HG03039 (cell line): Measurements from ENCODE around the gene FERMT2.
"Not testable (repeated sequence)": the region's sequence is repeated elsewhere in the genome, so short reads cannot be mapped to it uniquely, and the experiment has no call there.

Source experiments
- ATAC-seq: cut with Tn5 transposase; IDR thresholded peaks from one replicate; pipeline ENCODE4 v1.9.1; 2021; ENCODE audit warnings: mild to moderate bottlenecking, moderate library complexity; ENCODE audit not compliant: unreplicated experiment

FERMT2 gene

DNA sequence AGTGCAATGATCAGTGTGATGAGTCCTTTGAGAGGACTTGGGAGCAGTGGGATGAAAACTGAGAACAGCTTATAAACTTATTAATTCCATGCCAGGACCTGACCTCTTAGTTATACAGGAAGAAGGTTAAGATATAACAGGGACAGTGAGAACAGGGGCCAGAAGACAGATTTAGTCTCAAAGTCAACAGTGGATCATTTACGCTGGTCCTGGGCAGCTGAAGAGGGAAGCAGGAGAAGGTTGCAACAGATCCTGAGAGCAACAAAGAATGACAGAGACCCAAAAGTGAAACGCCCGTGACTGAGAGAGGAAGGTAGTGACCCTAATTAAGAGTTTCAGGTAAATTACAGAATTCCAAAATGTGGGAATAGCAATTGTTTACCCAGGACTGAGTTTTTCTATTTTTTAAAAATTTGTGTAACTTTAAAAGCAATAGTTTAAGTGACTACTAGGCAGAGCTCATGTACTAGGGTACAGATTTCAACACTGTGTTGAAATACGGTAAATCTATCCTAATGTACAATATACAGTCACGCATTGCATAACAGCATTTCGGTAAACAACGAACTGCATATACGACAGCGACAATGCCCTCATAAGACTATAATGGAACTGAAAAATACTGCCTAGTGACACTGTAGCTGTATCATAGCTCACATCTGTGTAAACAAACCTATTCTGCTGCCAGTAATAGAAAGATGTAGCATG, 81.8 kb downstream of the FERMT2 start:
- no peak for ATAC-seq

DNA sequence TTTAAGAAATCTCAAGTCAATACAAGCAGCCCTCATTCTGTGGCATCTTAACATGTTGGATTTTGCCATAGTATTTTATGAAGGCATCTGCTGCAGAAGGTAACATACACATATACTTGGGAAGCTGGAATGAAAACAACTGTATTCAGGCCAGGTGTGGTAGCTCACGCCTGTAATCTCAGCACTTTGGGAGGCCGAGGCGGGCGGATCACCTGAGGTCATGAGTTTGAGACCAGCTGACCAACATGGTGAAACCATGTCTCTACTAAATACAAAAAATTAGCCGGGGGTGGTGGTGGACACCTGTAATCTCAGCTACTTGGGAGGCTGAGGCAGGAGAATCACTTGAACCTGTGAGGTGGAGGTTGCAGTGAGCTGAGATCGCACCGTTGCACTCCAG, 86.0 kb downstream of the FERMT2 start:
- ATAC-seq: not testable (repeated sequence)

DNA sequence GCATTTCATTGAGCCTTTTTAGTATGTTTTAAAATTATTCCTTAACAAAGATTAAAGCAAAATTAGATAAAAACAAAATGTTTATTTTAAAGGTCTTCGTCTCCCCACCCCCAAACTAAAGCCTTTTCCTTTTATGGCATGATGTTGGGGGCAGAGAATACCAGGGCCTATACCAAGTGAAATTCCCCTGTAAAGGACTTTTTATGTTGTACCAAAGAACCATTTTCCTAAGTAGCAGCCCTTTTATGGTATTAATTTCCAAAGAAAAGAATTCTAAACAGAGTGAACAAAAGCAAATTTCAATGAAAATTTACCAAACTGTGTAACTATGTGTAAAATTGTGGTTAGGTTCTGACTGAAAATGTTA, 87.5 kb downstream of the FERMT2 start:
- no peak for ATAC-seq

DNA sequence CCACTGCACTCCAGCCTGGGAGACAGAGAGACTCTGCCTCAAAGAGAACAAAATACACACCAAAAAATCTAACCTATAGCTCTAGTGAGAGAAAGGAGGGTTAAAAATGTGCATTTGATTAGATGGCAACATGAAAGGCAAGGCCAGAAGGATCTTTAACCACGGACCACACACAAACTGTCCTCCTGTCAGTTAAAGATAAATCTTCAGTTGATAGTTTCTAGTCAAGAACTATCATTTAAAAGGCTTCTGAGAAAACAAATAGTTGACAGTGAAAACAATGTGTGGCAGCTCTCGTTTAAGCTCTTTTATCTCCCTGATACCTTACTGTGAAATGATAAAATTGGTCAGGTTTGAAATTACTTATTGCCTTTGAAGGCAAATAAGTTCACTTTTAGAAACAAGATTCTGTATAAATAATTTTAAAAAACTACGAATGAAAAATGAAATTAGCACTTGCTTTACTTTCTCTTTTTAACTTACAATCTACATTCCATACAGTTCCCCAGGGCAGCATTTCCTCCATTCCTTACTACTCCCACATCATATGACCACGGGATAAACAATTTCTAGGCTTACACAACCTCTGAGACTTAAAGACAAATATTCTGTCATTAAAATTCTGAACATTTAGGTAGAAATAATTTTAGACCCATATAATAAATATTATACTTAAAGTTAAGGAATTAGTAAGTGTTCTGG, 88.1 kb downstream of the FERMT2 start:
- no peak for ATAC-seq

DNA sequence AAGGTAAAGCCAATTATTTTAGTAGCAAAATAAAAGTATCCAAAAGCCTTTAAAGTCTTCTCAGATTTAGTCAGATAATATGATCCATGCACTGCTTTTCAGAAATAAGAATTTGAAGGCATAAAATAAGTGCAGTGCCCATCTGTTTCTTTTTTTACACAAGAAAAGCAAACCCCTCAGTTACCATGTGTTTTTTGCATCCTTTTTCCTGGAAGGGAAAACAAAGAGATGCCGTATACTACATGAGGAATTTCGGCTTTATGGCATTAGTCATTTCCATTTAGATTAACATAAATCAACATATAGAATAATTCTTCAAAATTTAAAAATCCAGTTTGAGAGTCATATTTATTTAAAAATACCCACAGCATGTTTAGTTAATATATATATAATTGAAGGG, 89.4 kb downstream of the FERMT2 start:
- no peak for ATAC-seq

DNA sequence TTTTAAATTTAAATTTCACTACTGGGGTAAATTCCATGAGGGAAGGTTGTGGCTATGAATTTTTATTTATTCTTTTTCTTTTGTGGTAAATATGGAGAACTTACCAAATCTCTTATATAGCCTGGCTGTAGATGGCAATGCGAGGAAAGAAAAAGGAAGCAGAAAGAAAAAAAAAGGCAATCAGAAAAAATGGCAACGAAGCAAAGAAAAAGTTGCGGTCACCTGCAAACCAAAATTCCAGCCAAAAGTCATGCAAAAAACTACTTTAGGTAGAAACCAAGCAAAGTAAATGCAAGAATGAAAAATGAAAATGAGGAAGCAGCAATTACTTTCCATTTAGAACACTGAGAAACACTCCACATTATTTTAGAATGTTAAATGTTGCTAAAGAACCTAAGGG, 89.9 kb downstream of the FERMT2 start:
- no peak for ATAC-seq

DNA sequence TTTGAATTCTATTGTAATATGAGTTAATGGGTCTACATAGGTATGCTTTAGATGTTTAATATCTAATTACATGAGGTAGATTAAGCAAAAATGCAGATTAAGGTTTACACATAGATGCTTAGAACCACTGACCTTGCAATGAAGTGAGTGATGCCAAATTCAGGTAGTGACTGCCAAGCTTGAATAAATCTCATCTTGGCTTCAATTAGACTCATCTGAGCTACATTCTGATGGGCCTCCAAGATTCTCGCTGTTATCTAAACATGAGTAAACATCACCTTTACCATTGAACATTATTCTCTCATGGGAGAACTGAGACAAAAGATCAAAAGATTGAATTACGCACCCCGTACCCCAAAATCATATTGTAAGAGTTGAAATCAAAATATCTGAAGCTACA, 90.6 kb downstream of the FERMT2 start:
- ATAC-seq: no peak

DNA sequence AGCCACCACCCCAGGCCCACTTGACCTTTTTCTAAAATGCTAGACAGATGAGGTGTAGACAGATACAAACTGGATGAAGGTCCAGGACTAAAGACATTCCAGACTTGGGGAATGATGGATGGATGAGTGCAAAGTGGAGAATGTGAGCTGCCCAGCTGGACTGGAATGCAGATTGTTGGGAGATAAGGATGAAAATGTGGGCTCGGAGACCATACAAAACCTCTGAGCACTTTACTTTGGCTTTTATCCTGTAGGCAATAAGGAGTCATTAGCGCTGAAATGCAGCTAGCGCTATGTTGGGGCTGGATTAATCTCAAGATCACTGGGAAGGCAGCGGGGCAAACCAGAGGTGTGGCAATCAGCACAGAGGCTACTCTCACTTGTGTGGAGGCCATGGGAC, 94.7 kb downstream of the FERMT2 start:
- no peak for ATAC-seq

DNA sequence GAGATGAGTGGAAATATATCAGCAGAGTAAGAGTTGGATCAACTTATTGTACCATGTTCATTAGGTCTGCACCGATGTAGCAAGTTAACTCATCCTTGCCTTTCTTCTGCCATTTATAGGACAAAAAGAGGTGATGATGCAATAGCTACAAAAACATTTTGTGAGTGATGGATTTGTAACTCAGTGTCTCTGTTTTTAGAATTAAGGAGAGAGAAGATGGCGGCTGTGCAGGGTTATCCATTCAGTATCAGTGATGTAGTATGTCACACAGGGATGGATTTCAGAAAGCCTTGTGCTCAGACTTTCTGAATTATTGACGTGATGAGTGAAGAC, 97.4 kb downstream of the FERMT2 start:
- no peak for ATAC-seq

DNA sequence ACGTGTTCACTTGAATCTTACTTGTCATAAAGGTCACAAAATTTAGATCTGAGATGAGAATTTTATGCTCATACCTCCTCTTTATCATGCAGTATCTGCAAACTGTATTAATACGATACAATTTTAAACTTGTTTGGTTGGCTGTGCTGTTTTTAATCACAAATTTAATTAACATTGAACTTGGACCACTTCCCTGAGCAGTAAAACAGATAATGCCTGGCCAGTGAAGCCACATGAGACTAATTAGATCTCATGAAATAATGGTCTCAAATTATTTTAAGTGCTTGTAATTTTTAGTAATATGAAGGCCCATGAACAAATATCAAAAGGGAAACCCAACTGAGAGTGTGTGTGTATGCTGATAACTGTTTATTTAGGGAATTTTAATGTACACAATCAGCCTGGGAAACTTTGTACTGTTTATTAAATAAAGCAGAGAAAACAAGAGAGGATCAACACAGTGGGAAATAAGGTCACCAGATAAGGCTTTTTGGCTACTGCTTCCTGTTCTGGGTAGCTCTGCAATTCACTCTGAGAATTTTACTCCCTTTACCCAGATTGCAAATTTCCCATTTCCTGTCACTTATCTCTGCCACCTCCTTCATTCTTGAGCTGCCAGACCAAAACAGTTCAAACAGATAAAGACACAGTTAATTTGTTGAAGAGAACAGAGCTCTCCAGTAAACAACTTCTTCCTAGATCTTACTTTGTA, 97.9 kb downstream of the FERMT2 start:
- ATAC-seq: no peak

DNA sequence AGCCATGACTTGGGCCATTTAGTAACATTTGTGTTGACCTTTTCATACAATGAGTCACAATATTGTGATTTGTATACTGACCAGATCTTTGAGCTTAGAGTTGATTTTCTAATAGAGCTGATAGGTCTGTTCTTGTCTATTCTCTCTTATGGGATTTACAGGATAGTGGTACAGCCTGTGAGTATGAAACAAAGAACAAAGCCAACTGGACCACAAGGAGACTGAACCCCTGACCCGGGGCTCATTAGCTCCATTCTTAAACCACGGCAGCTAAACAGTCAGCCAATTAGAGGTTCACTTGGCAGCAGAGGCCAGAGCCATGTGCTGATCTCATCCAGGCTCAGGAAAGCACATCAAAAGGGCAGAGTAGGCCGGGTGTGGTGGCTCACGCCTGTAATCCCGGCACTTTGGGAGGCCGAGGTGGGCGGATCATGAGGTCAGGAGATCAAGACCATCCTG, 100.4 kb downstream of the FERMT2 start:
- ATAC-seq: no peak

DNA sequence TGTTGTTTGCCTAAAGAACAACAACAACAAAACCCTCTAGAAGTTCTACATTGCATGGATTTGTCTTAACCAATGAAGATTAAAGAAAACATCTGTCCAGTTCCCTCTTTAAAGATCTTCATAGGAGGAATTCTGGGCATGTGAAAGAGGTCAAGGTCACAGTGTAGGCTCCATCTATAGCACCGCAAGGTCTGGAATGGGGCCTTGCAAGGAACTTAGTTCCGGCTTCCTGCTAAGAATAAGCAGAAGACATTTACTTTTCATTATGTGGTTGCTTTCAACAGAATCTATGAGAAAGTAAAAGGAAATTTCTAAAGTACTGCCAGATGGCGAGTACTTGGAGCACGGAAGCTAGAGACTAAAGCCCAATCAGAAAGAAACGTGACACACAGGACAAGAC, 102.2 kb downstream of the FERMT2 start:
- ATAC-seq: no peak

DNA sequence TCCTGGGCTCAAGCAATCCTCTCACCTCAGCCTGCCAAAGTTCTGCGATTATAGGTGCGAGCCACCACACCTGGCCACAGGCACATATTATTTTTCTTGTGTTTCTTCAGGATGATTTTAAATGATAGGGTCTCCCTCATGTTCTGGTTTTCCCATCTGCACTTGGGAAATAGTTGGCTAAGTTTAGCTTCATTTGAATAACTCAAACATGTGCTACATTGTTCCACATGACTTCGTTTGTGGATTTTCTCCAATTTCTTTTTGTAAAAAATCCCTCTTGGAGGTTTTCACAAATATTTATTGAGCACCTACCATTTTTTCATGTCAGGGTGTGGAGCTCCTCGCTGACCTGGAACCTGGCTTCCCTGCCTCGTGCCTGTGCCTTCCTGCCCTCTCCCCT, 104.3 kb downstream of the FERMT2 start:
- no peak for ATAC-seq

DNA sequence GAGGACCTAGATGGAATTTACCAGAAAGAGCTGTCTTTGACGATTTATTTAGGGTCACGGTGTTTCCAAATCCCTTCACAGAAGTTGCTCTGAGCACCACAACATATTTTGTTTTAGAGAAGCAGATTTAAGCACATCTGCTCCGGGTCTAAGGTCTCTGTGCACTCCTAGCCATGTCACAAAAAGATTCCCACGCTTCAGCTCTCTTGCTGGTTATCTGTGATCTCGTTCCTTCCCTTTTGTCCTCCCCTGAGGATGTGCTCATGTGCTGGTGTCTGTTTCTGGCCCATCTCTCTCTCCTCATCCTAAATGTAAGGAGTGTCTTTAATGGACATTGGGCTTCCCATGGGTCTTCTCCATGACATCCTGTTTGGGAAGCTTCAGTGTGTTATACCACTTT, 105.8 kb downstream of the FERMT2 start:
- ATAC-seq: no peak

DNA sequence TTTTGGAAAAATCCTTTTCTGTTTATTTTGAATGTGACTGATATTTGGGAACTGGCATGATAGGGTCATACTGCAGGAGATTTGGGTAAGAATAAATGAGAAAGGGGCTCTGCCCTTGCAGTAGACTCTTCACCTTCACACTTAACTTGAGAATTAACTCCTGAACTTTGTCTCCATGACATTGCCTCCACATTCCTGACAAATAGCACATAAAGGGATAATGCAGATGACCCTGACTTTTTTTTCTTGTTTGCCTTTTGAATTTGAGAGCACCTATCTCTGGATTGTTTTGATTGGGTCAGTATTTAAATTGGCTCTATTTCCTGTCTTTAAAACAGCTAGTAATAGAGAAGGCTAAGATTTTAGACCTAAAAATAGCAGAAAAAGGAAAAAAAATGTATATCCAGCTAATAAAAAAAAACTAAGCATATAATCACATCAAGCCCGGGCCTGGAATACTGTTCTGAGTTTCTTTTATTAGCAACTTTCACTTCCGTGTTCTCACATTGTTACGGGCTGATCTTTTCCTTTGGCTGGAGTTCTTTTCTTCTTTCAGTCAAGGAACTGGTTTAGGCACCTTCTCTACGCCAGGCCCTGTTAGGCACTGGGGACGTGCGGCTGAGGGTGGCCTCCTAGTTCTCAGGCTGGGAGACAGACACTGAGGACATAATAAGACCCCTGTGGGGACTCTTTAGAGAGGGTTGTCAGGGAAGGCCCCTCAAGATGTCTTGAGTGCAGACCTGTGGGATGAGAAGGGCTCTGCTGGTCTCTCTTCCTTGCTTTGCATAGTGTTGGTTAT, 106.4 kb downstream of the FERMT2 start:
- no peak for ATAC-seq

DNA sequence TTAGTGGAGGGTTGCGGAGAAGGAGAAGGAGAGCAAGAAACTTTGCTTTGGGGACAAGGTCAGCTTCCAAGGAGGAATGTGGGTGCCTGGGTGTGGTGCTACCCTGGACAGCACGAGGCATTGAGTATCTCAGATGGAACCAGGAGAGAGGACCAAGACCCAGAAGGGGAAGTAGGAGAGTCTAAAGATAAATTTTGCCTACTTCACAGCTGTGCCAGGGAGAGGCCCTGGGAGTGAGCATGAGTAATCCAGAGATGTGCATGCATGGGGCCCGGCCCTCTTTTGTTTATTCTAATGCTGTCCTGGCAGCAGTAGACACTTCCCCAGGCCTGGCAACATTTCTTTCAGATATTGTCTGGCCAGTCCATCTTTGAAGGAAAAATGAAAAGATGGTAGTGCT, 110.0 kb downstream of the FERMT2 start:
- ATAC-seq: no peak

DNA sequence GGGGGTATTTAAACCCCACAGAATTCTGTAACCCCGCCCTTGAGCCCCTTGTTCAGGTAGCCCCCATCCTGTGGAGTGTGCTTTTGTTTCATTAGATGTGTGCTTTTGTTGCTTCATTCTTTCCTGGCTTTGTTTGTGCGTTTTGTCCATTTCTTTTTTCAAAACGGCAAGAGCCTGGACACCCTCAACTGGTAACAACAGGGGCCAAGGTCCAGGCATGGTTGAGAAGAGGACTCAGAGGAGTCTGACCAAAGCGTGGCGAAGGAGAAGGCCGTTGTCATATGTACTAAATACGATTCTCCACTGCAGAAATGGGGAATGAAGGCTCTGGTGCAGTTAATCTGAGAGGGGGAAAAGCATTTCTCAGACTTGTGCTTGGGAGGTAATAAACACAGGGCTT, 113.4 kb downstream of the FERMT2 start:
- ATAC-seq: no peak

DNA sequence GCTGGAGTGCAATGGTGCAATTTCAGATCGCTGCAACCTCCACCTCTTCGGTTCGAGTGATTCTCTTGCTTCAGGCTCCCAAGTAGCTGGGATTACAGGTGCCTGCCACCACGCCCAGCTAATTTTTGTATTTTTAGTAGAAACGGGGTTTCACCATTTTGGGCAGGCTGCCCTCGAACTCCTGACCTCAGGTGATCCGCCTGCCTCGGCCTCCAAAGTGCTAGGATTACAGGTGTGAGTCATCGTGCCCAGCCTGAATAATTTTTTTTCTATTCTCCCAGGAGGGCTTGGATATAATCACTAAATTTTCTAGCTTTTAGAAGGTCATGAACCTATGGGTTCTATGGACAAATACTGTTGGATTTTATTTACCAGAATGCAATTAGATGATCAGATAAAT, 114.8 kb downstream of the FERMT2 start:
- no peak for ATAC-seq

DNA sequence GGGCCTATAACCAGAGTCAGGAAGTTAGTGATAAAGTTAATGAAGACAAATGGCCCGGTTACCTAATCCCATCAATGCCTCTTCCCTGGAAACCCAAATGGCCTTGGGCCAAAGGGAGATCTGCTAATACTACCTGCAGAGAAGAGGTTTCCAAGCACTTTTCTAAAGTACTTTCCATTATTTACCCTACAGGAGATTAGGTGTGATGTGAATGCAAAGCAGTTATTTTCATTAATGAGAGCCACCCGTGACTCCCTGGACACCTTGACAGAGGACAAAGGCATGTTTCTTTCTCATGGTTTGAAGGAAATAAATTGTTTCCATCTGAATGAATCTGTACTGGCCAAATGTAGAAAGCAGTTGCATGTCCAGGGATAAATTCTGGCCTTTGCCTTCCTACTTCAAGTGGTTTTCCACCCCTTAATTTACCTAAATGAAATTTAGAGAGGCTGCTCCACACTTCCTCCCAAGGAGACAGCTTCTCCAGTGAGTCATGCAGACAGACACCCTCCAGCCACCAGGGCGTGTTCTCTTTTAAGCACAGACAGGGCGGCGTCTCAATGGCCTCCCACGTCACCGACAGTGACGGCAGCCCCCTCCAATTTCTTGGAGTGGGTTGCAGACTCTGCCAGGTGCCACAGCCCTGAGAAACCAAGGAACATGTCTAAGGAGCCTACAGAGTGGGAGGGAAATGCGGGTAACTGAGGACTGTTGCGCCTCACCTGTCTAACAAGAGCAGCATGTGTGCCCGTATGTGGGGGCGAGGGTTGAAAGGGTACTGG, 115.5 kb downstream of the FERMT2 start:
- no peak for ATAC-seq

DNA sequence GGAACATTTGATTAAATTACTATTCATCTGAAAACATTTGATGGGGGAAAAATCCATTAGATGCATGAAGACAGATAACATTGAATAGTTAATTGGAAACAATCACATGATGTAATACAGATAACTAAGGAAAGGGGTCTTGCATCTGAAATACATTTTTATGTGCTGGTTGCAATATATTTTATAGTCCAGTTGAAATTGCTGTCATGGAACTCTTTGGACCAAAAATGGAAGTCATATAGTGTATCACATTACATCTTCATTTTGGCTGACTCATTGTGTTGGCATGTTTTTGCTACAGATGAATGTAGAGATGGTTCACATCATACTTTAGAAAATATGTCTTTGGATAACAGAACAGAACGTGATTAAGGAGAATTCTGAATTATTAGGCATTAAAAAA, 116.4 kb downstream of the FERMT2 start:
- no peak for ATAC-seq

DNA sequence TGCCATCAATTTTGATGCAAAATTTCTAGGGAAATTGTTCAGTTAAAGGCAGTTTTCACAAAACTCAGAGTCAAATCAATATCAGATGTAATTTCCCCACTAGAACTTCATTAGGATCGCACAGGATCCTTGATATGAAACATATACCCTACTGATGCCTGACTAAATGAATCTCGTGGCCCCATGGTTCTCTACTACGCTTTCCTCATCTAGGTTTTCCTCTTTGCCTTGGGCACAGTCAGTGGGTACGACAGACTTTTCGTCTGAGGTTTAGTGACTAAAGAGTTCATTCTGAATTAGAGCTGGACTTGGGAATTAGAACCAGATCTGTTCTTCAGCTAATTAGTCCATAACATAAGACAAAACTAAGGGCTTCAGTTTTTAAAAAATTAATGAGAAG, 117.0 kb downstream of the FERMT2 start:
- no peak for ATAC-seq
